HepG2 (cell line): Measurements from ENCODE around the gene ZNF155. TPM values are rescaled to one million over a fixed set of nuclear protein-coding genes. Genes with fewer than 3 reads are reported as not detected.

Experiments
- GABPB1 ChIP-seq: IDR thresholded peaks from 2 replicates; pipeline ENCODE4 v1.6.1; 2016; ENCODE audit warnings: mild to moderate bottlenecking, missing genetic modification reagents, moderate library complexity, missing compliant biosample characterization
- MED13 ChIP-seq: sonication (generic); formaldehyde crosslinking; IDR thresholded peaks from 2 replicates; pipeline ENCODE4 v1.5.0; 2020; ENCODE audit warnings: missing genetic modification reagents
- PAWR ChIP-seq: sonication (generic); formaldehyde crosslinking; IDR thresholded peaks from 2 replicates; pipeline ENCODE4 v1.4.0; 2020; ENCODE audit warnings: missing genetic modification reagents, mild to moderate bottlenecking, borderline replicate concordance
- PHF8 ChIP-seq: sonication (generic); formaldehyde crosslinking; IDR thresholded peaks from 2 replicates; pipeline ENCODE4 v1.5.0; 2020; ENCODE audit warnings: missing genetic modification reagents
- SUZ12 ChIP-seq: fragments of 150-350 bp; IDR thresholded peaks from 2 replicates; pipeline ENCODE4 v1.6.1; 2014; ENCODE audit warnings: low read depth, low read length
- YY1 ChIP-seq: IDR thresholded peaks from 2 replicates; pipeline ENCODE4 v1.6.1; 2011; ENCODE audit warnings: low read length, low read depth, moderate library complexity, mild to moderate bottlenecking; ENCODE audit not compliant: insufficient read depth, insufficient replicate concordance
- ZSCAN25 ChIP-seq: sonication (generic); formaldehyde crosslinking; IDR thresholded peaks from 2 replicates; pipeline ENCODE4 v1.8.0; 2022; ENCODE audit warnings: mild to moderate bottlenecking, missing genetic modification reagents
- polyA plus RNA-seq, 8 experiments: library from polyadenylated mRNA; depleted of rRNA in 3 of 8; stranded (reverse) in 7 of 8; unstranded in 1 of 8; fragments of >200 nt; fragmentation: Illumina TruSeq in 4 of 8; extraction: Trizol in 4 of 8; gene quantifications; 2 replicates each; pipeline versions ENCODE4 v1.2.1 to v1.2.3, GENCODE V29; 2011 to 2016; ENCODE audit warnings: low read depth in 4 of 8, missing spikeins in 1 of 8, mixed read lengths in 1 of 8; ENCODE audit not compliant: insufficient read depth in 1 of 8
- total RNA-seq, 5 experiments: library from RNA; depleted of rRNA; stranded (reverse); fragments of >200 nt; fragmentation: Illumina TruSeq; extraction: Trizol; gene quantifications; 2 replicates each; pipeline ENCODE4 v1.2.3, GENCODE V29; 2016; ENCODE audit warnings: low read depth in 1 of 5
- TF ChIP-seq, protein P1 (sequence below): sonication (generic); formaldehyde crosslinking; IDR thresholded peaks from 2 replicates; pipeline ENCODE4 v1.4.0; 2020; ENCODE audit warnings: missing genetic modification reagents
- TF ChIP-seq, protein P2 (sequence below): sonication (generic); formaldehyde crosslinking; IDR thresholded peaks from 2 replicates; pipeline ENCODE4 v1.5.0; 2020; ENCODE audit warnings: mild to moderate bottlenecking, missing genetic modification reagents
- TF ChIP-seq, protein P3 (sequence below): sonication (generic); formaldehyde crosslinking; IDR thresholded peaks from 2 replicates; pipeline ENCODE4 v1.4.0; 2020; ENCODE audit warnings: missing genetic modification reagents
- TF ChIP-seq, protein P4 (sequence below): sonication (generic); formaldehyde crosslinking; IDR thresholded peaks from 2 replicates; pipeline ENCODE4 v1.8.0; 2022; ENCODE audit warnings: mild to moderate bottlenecking, missing genetic modification reagents, moderate library complexity
- TF ChIP-seq, protein P5 (sequence below): sonication (generic); formaldehyde crosslinking; conservative IDR thresholded peaks from 2 replicates; pipeline ENCODE4 v1.8.0; 2022; ENCODE audit warnings: mild to moderate bottlenecking, moderate library complexity, missing genetic modification reagents
- TF ChIP-seq, protein P6 (sequence below): sonication (generic); formaldehyde crosslinking; conservative IDR thresholded peaks from 2 replicates; pipeline ENCODE4 v1.8.1; 2023; ENCODE audit warnings: missing genetic modification reagents
- TF ChIP-seq, protein P7 (sequence below): sonication (generic); formaldehyde crosslinking; IDR thresholded peaks from 2 replicates; pipeline ENCODE4 v1.4.0; 2020; ENCODE audit warnings: missing genetic modification reagents, borderline replicate concordance

Gene ZNF155
- total and polyA plus RNA-seq, 2 of the 13 experiments (the other 11 are each of a cell fraction or from before 2014, with no cell fraction given): 2.5 to 3.6 TPM

GRCh38 chr19:43950834-43951645, 32.9 kb upstream of the ZNF155 start, which contains the start of gene ZNF221 (continued):
- TF ChIP-seq, protein P1, sequence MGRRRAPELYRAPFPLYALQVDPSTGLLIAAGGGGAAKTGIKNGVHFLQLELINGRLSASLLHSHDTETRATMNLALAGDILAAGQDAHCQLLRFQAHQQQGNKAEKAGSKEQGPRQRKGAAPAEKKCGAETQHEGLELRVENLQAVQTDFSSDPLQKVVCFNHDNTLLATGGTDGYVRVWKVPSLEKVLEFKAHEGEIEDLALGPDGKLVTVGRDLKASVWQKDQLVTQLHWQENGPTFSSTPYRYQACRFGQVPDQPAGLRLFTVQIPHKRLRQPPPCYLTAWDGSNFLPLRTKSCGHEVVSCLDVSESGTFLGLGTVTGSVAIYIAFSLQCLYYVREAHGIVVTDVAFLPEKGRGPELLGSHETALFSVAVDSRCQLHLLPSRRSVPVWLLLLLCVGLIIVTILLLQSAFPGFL (CRISPR knock-in tag): no peak
- TF ChIP-seq, protein P2, sequence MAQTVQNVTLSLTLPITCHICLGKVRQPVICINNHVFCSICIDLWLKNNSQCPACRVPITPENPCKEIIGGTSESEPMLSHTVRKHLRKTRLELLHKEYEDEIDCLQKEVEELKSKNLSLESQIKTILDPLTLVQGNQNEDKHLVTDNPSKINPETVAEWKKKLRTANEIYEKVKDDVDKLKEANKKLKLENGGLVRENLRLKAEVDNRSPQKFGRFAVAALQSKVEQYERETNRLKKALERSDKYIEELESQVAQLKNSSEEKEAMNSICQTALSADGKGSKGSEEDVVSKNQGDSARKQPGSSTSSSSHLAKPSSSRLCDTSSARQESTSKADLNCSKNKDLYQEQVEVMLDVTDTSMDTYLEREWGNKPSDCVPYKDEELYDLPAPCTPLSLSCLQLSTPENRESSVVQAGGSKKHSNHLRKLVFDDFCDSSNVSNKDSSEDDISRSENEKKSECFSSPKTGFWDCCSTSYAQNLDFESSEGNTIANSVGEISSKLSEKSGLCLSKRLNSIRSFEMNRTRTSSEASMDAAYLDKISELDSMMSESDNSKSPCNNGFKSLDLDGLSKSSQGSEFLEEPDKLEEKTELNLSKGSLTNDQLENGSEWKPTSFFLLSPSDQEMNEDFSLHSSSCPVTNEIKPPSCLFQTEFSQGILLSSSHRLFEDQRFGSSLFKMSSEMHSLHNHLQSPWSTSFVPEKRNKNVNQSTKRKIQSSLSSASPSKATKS (CRISPR knock-in tag): no peak
- TF ChIP-seq, protein P3, sequence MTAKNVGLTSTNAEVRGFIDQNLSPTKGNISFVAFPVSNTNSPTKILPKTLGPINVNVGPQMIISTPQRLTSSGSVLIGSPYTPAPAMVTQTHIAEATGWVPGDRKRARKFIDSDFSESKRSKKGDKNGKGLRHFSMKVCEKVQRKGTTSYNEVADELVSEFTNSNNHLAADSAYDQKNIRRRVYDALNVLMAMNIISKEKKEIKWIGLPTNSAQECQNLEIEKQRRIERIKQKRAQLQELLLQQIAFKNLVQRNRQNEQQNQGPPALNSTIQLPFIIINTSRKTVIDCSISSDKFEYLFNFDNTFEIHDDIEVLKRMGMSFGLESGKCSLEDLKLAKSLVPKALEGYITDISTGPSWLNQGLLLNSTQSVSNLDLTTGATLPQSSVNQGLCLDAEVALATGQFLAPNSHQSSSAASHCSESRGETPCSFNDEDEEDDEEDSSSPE (CRISPR knock-in tag): peak; percentile 63; the same call in 1 of the 2 replicates
- TF ChIP-seq SUZ12 (peak; percentile 81), PHF8 (CRISPR knock-in tag) (peak; percentile 67), ZSCAN25 (CRISPR knock-in tag) (no peak), YY1 (peak; percentile 59), PAWR (CRISPR knock-in tag) (no peak), GABPB1 (peak; percentile 97), MED13 (CRISPR knock-in tag) (no peak)
- TF ChIP-seq, protein P4, sequence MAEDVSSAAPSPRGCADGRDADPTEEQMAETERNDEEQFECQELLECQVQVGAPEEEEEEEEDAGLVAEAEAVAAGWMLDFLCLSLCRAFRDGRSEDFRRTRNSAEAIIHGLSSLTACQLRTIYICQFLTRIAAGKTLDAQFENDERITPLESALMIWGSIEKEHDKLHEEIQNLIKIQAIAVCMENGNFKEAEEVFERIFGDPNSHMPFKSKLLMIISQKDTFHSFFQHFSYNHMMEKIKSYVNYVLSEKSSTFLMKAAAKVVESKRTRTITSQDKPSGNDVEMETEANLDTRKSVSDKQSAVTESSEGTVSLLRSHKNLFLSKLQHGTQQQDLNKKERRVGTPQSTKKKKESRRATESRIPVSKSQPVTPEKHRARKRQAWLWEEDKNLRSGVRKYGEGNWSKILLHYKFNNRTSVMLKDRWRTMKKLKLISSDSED (CRISPR knock-in tag): no peak
- TF ChIP-seq, protein P5, sequence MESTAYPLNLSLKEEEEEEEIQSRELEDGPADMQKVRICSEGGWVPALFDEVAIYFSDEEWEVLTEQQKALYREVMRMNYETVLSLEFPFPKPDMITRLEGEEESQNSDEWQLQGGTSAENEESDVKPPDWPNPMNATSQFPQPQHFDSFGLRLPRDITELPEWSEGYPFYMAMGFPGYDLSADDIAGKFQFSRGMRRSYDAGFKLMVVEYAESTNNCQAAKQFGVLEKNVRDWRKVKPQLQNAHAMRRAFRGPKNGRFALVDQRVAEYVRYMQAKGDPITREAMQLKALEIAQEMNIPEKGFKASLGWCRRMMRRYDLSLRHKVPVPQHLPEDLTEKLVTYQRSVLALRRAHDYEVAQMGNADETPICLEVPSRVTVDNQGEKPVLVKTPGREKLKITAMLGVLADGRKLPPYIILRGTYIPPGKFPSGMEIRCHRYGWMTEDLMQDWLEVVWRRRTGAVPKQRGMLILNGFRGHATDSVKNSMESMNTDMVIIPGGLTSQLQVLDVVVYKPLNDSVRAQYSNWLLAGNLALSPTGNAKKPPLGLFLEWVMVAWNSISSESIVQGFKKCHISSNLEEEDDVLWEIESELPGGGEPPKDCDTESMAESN (CRISPR knock-in tag): no peak
- TF ChIP-seq, protein P6, sequence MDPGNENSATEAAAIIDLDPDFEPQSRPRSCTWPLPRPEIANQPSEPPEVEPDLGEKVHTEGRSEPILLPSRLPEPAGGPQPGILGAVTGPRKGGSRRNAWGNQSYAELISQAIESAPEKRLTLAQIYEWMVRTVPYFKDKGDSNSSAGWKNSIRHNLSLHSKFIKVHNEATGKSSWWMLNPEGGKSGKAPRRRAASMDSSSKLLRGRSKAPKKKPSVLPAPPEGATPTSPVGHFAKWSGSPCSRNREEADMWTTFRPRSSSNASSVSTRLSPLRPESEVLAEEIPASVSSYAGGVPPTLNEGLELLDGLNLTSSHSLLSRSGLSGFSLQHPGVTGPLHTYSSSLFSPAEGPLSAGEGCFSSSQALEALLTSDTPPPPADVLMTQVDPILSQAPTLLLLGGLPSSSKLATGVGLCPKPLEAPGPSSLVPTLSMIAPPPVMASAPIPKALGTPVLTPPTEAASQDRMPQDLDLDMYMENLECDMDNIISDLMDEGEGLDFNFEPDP (CRISPR knock-in tag): no peak
- TF ChIP-seq, protein P7, sequence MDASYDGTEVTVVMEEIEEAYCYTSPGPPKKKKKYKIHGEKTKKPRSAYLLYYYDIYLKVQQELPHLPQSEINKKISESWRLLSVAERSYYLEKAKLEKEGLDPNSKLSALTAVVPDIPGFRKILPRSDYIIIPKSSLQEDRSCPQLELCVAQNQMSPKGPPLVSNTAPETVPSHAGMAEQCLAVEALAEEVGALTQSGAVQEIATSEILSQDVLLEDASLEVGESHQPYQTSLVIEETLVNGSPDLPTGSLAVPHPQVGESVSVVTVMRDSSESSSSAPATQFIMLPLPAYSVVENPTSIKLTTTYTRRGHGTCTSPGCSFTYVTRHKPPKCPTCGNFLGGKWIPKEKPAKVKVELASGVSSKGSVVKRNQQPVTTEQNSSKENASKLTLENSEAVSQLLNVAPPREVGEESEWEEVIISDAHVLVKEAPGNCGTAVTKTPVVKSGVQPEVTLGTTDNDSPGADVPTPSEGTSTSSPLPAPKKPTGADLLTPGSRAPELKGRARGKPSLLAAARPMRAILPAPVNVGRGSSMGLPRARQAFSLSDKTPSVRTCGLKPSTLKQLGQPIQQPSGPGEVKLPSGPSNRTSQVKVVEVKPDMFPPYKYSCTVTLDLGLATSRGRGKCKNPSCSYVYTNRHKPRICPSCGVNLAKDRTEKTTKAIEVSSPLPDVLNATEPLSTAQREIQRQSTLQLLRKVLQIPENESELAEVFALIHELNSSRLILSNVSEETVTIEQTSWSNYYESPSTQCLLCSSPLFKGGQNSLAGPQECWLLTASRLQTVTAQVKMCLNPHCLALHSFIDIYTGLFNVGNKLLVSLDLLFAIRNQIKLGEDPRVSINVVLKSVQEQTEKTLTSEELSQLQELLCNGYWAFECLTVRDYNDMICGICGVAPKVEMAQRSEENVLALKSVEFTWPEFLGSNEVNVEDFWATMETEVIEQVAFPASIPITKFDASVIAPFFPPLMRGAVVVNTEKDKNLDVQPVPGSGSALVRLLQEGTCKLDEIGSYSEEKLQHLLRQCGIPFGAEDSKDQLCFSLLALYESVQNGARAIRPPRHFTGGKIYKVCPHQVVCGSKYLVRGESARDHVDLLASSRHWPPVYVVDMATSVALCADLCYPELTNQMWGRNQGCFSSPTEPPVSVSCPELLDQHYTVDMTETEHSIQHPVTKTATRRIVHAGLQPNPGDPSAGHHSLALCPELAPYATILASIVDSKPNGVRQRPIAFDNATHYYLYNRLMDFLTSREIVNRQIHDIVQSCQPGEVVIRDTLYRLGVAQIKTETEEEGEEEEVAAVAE (CRISPR knock-in tag): peak; percentile 55; the same call in 1 of the 2 replicates
